Neural cell (in vitro differentiated cells): ENCODE data around the gene RGS13. TPM values are rescaled to one million over a fixed set of nuclear protein-coding genes. Genes with fewer than 3 reads are reported as not detected.
"Not testable (repeated sequence)": the region's sequence is repeated elsewhere in the genome, so short reads cannot be mapped to it uniquely, and the experiment has no call there.

Source experiments
- H2AFZ ChIP-seq: fragments of 200-600, 300-800 bp; sonication (generic), shearing (Covaris generic); 2 replicates; pipeline ENCODE4 v1.6.0; 2014; ENCODE audit warnings: low read depth, mild to moderate bottlenecking, antibody characterized with exemption, low read length, moderate library complexity
- H3F3A ChIP-seq: fragments of 200-600 bp; shearing (Covaris generic); 2 replicates; pipeline ENCODE4 v1.6.1; 2016; ENCODE audit warnings: mild to moderate bottlenecking, moderate library complexity, mixed read lengths, antibody characterized with exemption, low read length; ENCODE audit not compliant: insufficient read depth, poor library complexity, severe bottlenecking
- H3K27ac ChIP-seq: fragments of 200-600, 300-800 bp; sonication (generic), shearing (Covaris generic); 2 replicates; pipeline ENCODE4 v1.5.1; 2014; ENCODE audit warnings: mild to moderate bottlenecking, low read length, moderate library complexity
- H3K27me3 ChIP-seq: fragments of 300-800, 200-600 bp; sonication (generic), shearing (Covaris generic); 2 replicates; pipeline ENCODE4 v1.6.0; 2014; ENCODE audit warnings: mild to moderate bottlenecking, low read depth, low read length, moderate library complexity; ENCODE audit not compliant: insufficient read depth
- H3K36me3 ChIP-seq: fragments of 300-800, 200-600 bp; sonication (generic), shearing (Covaris generic); 2 replicates; pipeline ENCODE4 v1.5.1; 2014; ENCODE audit warnings: mild to moderate bottlenecking, antibody characterized with exemption, low read length, moderate library complexity; ENCODE audit not compliant: insufficient read depth
- H3K4me2 ChIP-seq: fragments of 300-800, 200-600 bp; sonication (generic), shearing (Covaris generic); 2 replicates; pipeline ENCODE4 v1.6.0; 2014; ENCODE audit warnings: mild to moderate bottlenecking, low read length
- H3K4me3 ChIP-seq: fragments of 300-800, 200-600 bp; sonication (generic), shearing (Covaris generic); 2 replicates; pipeline ENCODE4 v1.5.1; 2014; ENCODE audit warnings: mild to moderate bottlenecking, low read length, moderate library complexity
- H3K79me2 ChIP-seq: fragments of 200-600 bp; shearing (Covaris generic); replicated peaks from 2 replicates; pipeline ENCODE4 v1.6.0; 2014; ENCODE audit warnings: mild to moderate bottlenecking, low read length, moderate library complexity; ENCODE audit not compliant: insufficient read depth
- H3K9ac ChIP-seq: fragments of 300-800, 200-600 bp; sonication (generic), shearing (Covaris generic); 2 replicates; pipeline ENCODE4 v1.6.1; 2016; ENCODE audit warnings: mild to moderate bottlenecking, low read length, mixed read lengths
- H3K9me2 ChIP-seq: fragments of 200-600 bp; shearing (Covaris generic); 2 replicates; pipeline ENCODE4 v1.6.1; 2016; ENCODE audit warnings: mild to moderate bottlenecking, low read length, mixed read lengths; ENCODE audit not compliant: insufficient read depth
- H3K9me3 ChIP-seq: fragments of 200-600, 300-800 bp; sonication (generic), shearing (Covaris generic); 2 replicates; pipeline ENCODE4 v1.6.1; 2016; ENCODE audit warnings: mild to moderate bottlenecking, mixed run types, low read length, moderate library complexity, mixed read lengths
- H4K20me1 ChIP-seq: fragments of 200-600 bp; shearing (Covaris generic); 2 replicates; pipeline ENCODE4 v1.6.1; 2016; ENCODE audit warnings: mild to moderate bottlenecking, mixed run types; ENCODE audit not compliant: insufficient read depth
- EP300 ChIP-seq: fragments of 450-650 bp; conservative IDR thresholded peaks from 2 replicates; pipeline ENCODE4 v1.6.1; 2014; ENCODE audit warnings: antibody characterized with exemption, mild to moderate bottlenecking, moderate library complexity; ENCODE audit not compliant: poor library complexity, severe bottlenecking
- EZH2 ChIP-seq: fragments of 200-600, 300-800 bp; shearing (Covaris generic), sonication (generic); IDR thresholded peaks from 2 replicates; pipeline ENCODE4 v1.6.1; 2014; ENCODE audit warnings: antibody characterized with exemption, low read length, borderline replicate concordance, mild to moderate bottlenecking; ENCODE audit not compliant: insufficient read depth, poor library complexity, severe bottlenecking
- MXI1 ChIP-seq: fragments of 450-650 bp; conservative IDR thresholded peaks from 2 replicates; pipeline ENCODE4 v1.6.1; 2014; ENCODE audit warnings: antibody characterized with exemption, mild to moderate bottlenecking; ENCODE audit not compliant: poor library complexity, severe bottlenecking
- POLR2AphosphoS5 ChIP-seq: IDR thresholded peaks from 2 replicates; pipeline ENCODE4 v1.6.1; 2012
- RAD21 ChIP-seq: fragments of 450-650 bp; conservative IDR thresholded peaks from 2 replicates; pipeline ENCODE4 v1.6.1; 2014; ENCODE audit warnings: antibody characterized with exemption, mild to moderate bottlenecking, moderate library complexity
- SMC3 ChIP-seq: fragments of 450-650 bp; conservative IDR thresholded peaks from 2 replicates; pipeline ENCODE4 v1.6.1; 2014; ENCODE audit warnings: antibody characterized with exemption, mild to moderate bottlenecking, moderate library complexity; ENCODE audit not compliant: poor library complexity
- TAF1 ChIP-seq: IDR thresholded peaks from 2 replicates; pipeline ENCODE4 v1.6.1; 2012; ENCODE audit warnings: low read depth
- polyA plus RNA-seq: library from polyadenylated mRNA; depleted of rRNA; stranded (reverse); fragments of >200 nt; gene quantifications from 2 replicates; pipeline ENCODE4 v1.2.3, GENCODE V29; 2014
- TF ChIP-seq, protein P1 (sequence below): fragments of 450-650 bp; IDR thresholded peaks from 2 replicates; pipeline ENCODE4 v1.5.1; 2014; ENCODE audit warnings: antibody characterized with exemption, mild to moderate bottlenecking, moderate library complexity; ENCODE audit not compliant: poor library complexity, severe bottlenecking
- TF ChIP-seq, protein P2 (sequence below): IDR thresholded peaks from 2 replicates; pipeline ENCODE4 v1.6.1; 2012; ENCODE audit warnings: borderline replicate concordance

The RGS13 gene
- polyA plus RNA-seq, 1 donor from 2014 or later, result not detected

DNA sequence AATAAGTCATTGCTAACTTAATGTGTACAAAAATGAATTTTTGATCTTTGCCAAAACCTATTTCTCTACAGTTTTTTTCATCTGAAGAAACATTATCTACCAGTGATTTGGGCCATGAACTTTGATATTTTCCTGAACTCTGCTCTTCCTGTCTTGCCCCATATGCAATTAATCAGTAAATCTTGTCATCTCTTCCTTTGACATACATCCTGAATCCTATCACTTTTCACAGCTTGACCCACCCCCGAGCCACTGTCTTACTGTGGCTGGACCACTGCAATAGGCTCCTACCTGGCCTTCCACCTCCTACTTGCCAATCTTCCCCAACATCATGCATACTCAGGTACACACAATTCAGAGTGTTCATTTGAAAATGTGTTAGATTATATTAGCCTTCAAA lies 46.4 kb downstream of the RGS13 start:
- Histone ChIP-seq H4K20me1 (no peaks in the 10 kb centered on the region), H3K9ac (no peak overlapping the region), H3K4me3 (no peak overlapping the region), H3K27me3 (no peaks in the 10 kb centered on the region), H3K27ac (no peak overlapping the region), H3F3A (no peaks in the 10 kb centered on the region), H2AFZ (no peak overlapping the region), H3K79me2 (no peaks in the 10 kb centered on the region), H3K9me3 (no peaks in the 10 kb centered on the region), H3K36me3 (no peaks in the 10 kb centered on the region), H3K4me2 (no peak overlapping the region), H3K9me2 (no peaks in the 10 kb centered on the region)
- TF ChIP-seq MXI1 (no peak), EZH2 (no peak), EP300 (no peak)
- TF ChIP-seq, protein P1, sequence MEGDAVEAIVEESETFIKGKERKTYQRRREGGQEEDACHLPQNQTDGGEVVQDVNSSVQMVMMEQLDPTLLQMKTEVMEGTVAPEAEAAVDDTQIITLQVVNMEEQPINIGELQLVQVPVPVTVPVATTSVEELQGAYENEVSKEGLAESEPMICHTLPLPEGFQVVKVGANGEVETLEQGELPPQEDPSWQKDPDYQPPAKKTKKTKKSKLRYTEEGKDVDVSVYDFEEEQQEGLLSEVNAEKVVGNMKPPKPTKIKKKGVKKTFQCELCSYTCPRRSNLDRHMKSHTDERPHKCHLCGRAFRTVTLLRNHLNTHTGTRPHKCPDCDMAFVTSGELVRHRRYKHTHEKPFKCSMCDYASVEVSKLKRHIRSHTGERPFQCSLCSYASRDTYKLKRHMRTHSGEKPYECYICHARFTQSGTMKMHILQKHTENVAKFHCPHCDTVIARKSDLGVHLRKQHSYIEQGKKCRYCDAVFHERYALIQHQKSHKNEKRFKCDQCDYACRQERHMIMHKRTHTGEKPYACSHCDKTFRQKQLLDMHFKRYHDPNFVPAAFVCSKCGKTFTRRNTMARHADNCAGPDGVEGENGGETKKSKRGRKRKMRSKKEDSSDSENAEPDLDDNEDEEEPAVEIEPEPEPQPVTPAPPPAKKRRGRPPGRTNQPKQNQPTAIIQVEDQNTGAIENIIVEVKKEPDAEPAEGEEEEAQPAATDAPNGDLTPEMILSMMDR, result no peak

DNA sequence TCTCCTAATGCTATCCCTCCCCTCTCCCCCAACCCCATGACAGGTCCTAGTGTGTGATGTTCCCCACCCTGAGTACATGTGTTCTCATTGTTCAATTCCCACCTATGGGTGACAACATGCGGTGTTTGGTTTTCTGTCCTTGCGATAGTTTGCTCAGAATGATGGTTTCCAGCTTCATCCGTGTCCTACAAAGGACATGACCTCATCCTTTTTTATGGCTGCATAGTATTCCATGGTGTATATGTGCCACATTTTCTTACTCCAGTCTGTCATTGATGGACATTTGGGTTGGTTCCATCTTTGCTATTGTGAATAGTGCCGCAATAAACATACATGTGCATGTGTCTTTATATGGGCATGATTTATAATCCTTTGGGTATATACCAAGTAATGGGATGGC lies 47.1 kb downstream of the RGS13 start:
- not testable (repeated sequence) for H3K4me2 ChIP-seq, H3K79me2 ChIP-seq, H4K20me1 ChIP-seq, H3K9me2 ChIP-seq, H3K27me3 ChIP-seq, H3K36me3 ChIP-seq, H3K27ac ChIP-seq, H3K9ac ChIP-seq, H3K4me3 ChIP-seq, H3K9me3 ChIP-seq, H2AFZ ChIP-seq, H3F3A ChIP-seq

DNA sequence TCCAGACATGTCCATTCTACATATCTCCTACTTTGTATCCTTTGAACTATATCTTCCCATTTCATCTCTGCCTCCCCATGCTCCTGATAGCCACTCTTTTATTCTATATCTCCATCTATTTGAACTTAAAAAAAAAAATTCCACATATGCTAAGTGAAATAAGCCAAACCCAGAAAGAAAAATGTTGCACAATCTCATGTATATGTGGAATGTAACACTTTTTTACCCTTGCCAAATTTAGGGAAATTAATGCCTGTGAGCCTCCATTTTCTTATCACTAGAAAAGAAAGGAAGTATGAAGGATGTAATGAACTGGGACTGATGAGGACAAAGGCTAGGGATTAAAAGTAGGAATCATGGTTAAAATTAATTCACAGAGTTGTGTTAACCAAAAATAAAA lies 53.5 kb downstream of the RGS13 start:
- Histone ChIP-seq H3K36me3 (no peaks in the 10 kb centered on the region), H3K27ac (no peak overlapping the region), H3K9me3 (no peaks in the 10 kb centered on the region), H3K9me2 (no peaks in the 10 kb centered on the region), H3K4me2 (no peak overlapping the region), H3F3A (no peaks in the 10 kb centered on the region), H3K27me3 (no peaks in the 10 kb centered on the region), H3K9ac (no peak overlapping the region), H2AFZ (no peak overlapping the region), H3K4me3 (no peak overlapping the region), H3K79me2 (no peaks in the 10 kb centered on the region), H4K20me1 (no peaks in the 10 kb centered on the region)
- no peak for TF ChIP-seq EP300
- TF ChIP-seq, protein P1, result no peak
- TF ChIP-seq, protein P2, sequence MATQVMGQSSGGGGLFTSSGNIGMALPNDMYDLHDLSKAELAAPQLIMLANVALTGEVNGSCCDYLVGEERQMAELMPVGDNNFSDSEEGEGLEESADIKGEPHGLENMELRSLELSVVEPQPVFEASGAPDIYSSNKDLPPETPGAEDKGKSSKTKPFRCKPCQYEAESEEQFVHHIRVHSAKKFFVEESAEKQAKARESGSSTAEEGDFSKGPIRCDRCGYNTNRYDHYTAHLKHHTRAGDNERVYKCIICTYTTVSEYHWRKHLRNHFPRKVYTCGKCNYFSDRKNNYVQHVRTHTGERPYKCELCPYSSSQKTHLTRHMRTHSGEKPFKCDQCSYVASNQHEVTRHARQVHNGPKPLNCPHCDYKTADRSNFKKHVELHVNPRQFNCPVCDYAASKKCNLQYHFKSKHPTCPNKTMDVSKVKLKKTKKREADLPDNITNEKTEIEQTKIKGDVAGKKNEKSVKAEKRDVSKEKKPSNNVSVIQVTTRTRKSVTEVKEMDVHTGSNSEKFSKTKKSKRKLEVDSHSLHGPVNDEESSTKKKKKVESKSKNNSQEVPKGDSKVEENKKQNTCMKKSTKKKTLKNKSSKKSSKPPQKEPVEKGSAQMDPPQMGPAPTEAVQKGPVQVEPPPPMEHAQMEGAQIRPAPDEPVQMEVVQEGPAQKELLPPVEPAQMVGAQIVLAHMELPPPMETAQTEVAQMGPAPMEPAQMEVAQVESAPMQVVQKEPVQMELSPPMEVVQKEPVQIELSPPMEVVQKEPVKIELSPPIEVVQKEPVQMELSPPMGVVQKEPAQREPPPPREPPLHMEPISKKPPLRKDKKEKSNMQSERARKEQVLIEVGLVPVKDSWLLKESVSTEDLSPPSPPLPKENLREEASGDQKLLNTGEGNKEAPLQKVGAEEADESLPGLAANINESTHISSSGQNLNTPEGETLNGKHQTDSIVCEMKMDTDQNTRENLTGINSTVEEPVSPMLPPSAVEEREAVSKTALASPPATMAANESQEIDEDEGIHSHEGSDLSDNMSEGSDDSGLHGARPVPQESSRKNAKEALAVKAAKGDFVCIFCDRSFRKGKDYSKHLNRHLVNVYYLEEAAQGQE, result no peak
- no peak for TF ChIP-seq POLR2AphosphoS5
- no peak for TF ChIP-seq TAF1
- TF ChIP-seq SMC3, result no peak
- TF ChIP-seq RAD21, result no peak
- TF ChIP-seq MXI1, result no peak
- TF ChIP-seq EZH2, result no peak
